GM23248 (cell line): ENCODE results near the gene GPS2. TPM values are rescaled to one million over a fixed set of nuclear protein-coding genes. Genes with fewer than 3 reads are reported as not detected.

Source experiments
- DNase-seq: peaks from one replicate; pipeline ENCODE4 v3.0.0-alpha.2; 2015
- H2AFZ ChIP-seq: fragments of 200-600 bp; sonication (generic); 2 replicates; pipeline ENCODE4 v1.6.1; 2016; ENCODE audit warnings: antibody characterized with exemption
- H3F3A ChIP-seq: fragments of 200-600 bp; sonication (generic); 2 replicates; pipeline ENCODE4 v1.6.1; 2016; ENCODE audit warnings: mild to moderate bottlenecking, antibody characterized with exemption, mixed run types; ENCODE audit not compliant: insufficient read depth
- H3K27ac ChIP-seq: fragments of 200-600 bp; sonication (generic); 2 replicates; pipeline ENCODE4 v1.5.1; 2016; ENCODE audit warnings: mild to moderate bottlenecking
- H3K27me3 ChIP-seq: fragments of 200-600 bp; sonication (generic); replicated peaks from 2 replicates; pipeline ENCODE4 v1.6.1; 2016; ENCODE audit warnings: mild to moderate bottlenecking; ENCODE audit not compliant: insufficient read depth
- H3K36me3 ChIP-seq: fragments of 200-600 bp; sonication (generic); 2 replicates; pipeline ENCODE4 v1.6.1; 2016; ENCODE audit warnings: low read depth, mild to moderate bottlenecking
- H3K4me1 ChIP-seq: fragments of 200-600 bp; sonication (generic); 2 replicates; pipeline ENCODE4 v1.6.1; 2016; ENCODE audit warnings: mild to moderate bottlenecking; ENCODE audit not compliant: insufficient read depth
- H3K4me2 ChIP-seq: fragments of 200-600 bp; sonication (generic); one replicate; pipeline ENCODE4 v1.6.1; 2016; ENCODE audit warnings: mild to moderate bottlenecking; ENCODE audit not compliant: unreplicated experiment
- H3K4me3 ChIP-seq: fragments of 200-600 bp; sonication (generic); 2 replicates; pipeline ENCODE4 v1.5.1; 2016; ENCODE audit warnings: mild to moderate bottlenecking
- H3K79me2 ChIP-seq: fragments of 200-600 bp; sonication (generic); 2 replicates; pipeline ENCODE4 v1.6.1; 2016; ENCODE audit warnings: mild to moderate bottlenecking; ENCODE audit not compliant: insufficient read depth
- H3K9ac ChIP-seq: fragments of 200-600 bp; sonication (generic); 2 replicates; pipeline ENCODE4 v1.6.1; 2016; ENCODE audit warnings: mild to moderate bottlenecking
- H3K9me2 ChIP-seq: fragments of 200-600 bp; sonication (generic); 2 replicates; pipeline ENCODE4 v1.6.1; 2016; ENCODE audit warnings: mixed run types, mild to moderate bottlenecking, moderate library complexity; ENCODE audit not compliant: insufficient read depth
- H3K9me3 ChIP-seq: fragments of 200-600 bp; sonication (generic); one replicate; pipeline ENCODE4 v1.6.1; 2017; ENCODE audit warnings: low read depth
- H4K20me1 ChIP-seq: fragments of 200-600 bp; sonication (generic); 2 replicates; pipeline ENCODE4 v1.6.0; 2016; ENCODE audit not compliant: insufficient read depth
- EZH2 ChIP-seq: fragments of 200-600 bp; sonication (generic); IDR thresholded peaks from 2 replicates; pipeline ENCODE4 v1.6.1; 2018; ENCODE audit warnings: antibody characterized with exemption, mild to moderate bottlenecking; ENCODE audit not compliant: insufficient read depth, poor library complexity, severe bottlenecking
- EZH2phosphoT487 ChIP-seq: fragments of 200-600 bp; sonication (generic); IDR thresholded peaks from 2 replicates; pipeline ENCODE4 v1.6.1; 2018; ENCODE audit warnings: antibody characterized with exemption, moderate library complexity, mild to moderate bottlenecking, low read depth; ENCODE audit not compliant: insufficient read depth
- WGBS, 2 experiments: methylation state at CpG; one replicate each; pipeline ENCODE4 v1.1.6; 2015 to 2017; ENCODE audit warnings: low lambda C conversion rate in 2 of 2, low coverage in 1 of 2; ENCODE audit errors: missing lambda C conversion rate in 2 of 2; 5-methylcytosine and 5-hydroxymethylcytosine counted together
- in situ Hi-C: fragments of 300-500 bp; cut with MboI; formaldehyde crosslinking; loops from 2 replicates; pipeline ENCODE4 v1.15.0; 2020
- polyA plus RNA-seq: library from polyadenylated mRNA; unstranded; fragments of >200 nt; fragmentation: Nextera tagmentation; extraction: Ambion mirVana; gene quantifications from 2 replicates; pipeline ENCODE4 v1.2.1, GENCODE V29; 2016
- total RNA-seq: library from RNA; depleted of rRNA; stranded (reverse); fragments of >200 nt; shearing (Covaris generic); gene quantifications from 2 replicates; pipeline ENCODE4 v1.2.3, GENCODE V29; 2014

Gene GPS2
- total and polyA plus RNA-seq, 2 experiments from 2014 or later: 50.1 to 53.8 TPM

DNA sequence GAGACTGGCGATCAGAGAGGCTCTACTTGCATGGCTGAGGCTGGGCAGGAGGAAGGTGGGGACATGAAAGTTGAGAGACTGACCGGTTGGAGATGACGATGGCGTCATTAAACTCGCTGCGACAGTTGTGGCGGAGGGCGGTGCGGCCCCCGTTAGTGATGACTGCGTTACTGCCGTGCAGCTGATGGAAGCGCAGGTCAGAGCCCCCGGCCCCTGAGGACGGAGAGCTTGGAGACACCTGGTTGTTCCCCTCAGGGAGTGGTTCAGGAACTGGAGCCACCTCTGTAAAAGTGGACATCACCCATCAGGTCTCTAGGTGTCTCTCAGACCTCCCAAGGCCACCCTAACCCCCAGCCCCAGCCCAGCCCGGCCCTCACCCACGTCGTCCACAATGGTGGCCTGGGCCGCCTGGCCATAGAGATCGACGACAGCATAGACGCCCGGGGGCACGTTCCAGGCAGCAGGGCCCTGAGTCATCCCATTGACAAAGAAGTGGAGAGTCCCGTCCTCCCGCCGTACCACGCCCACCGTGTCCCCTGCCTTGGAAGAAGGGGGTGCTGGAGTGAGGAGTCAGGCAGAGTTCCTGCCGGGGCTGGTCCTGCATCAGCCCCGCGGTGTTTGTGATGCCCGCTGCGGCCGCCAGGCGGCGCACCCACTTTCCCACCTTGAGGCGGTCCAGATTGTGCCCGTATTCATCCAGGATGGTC is 8.7 kb upstream of the GPS2 start:
- TF ChIP-seq EZH2phosphoT487 (no peak), EZH2 (no peak)
- in situ Hi-C loops: no loop called here
- H3K9me3 ChIP-seq: no peaks in the 10 kb centered on the region
- H2AFZ ChIP-seq: no peak overlapping the region
- H3K4me3 ChIP-seq: no peak overlapping the region
- no peak overlapping the region for H3K9ac ChIP-seq
- H3F3A ChIP-seq: no peaks in the 10 kb centered on the region
- no peaks in the 10 kb centered on the region for H3K9me2 ChIP-seq
- peaks cover 7% of the 10 kb centered on the region; the same call in 1 of the 2 replicates for H3K4me1 ChIP-seq
- WGBS, 2 experiments: 56 to 70% methylated on average over 31 to 36 of the region's 39 CpGs
- no peak overlapping the region for H3K4me2 ChIP-seq
- peaks cover 20% of the 10 kb centered on the region for H3K79me2 ChIP-seq
- no peak overlapping the region for H3K27ac ChIP-seq
- no peaks in the 10 kb centered on the region for H3K27me3 ChIP-seq
- H3K36me3 ChIP-seq: peaks cover 7% of the 10 kb centered on the region; the same call in 1 of the 2 replicates
- no peaks in the 10 kb centered on the region for H4K20me1 ChIP-seq
- DNase-seq: peak; percentile 62

DNA sequence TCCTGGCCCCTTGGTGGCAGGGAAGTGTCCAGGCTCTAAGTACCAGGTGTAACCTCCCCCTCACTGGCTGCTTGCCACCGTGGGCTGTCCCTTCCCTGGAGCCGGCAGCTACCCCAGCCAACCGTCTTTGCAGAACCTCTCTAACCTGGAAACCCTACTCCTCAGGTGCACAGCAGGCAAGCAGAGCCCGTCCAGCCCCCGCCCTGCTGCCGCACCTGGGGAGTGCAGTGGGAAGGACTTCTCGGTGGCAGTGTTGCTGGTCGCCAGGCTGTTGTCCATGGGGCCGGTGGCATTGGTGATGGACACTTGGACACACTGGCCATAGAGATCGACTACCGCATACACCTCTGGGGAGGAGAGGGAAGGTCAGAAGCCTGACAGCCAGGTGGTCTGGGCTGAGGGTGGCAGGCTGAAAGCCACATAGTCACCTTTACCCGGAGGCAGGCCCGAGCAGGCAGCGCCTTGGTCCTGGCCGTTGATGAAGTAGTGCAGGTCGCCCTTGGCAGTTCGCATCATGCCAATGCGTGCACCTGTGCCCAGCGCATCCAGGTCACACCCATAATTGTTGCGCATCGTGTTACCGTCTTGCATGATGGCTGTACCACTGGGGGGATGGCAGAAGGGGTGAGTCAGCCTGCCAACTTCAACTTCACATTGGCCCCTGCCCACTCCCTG is 7.5 kb upstream of the GPS2 start:
- Histone ChIP-seq H4K20me1 (no peaks in the 10 kb centered on the region), H3K9me3 (no peaks in the 10 kb centered on the region), H3K79me2 (peaks cover 8% of the 10 kb centered on the region), H3K9ac (no peak overlapping the region), H3K4me3 (no peak overlapping the region), H3K27me3 (no peaks in the 10 kb centered on the region), H3K36me3 (peaks cover 7% of the 10 kb centered on the region; the same call in 1 of the 2 replicates), H3F3A (no peaks in the 10 kb centered on the region), H3K4me1 (no peaks in the 10 kb centered on the region), H2AFZ (no peak overlapping the region), H3K27ac (no peak overlapping the region), H3K9me2 (no peaks in the 10 kb centered on the region), H3K4me2 (no peak overlapping the region)
- in situ Hi-C loops: no loop called here
- DNase-seq: no peak
- WGBS, 2 experiments: 91 to 93% methylated on average over 22 of the region's 22 CpGs
- TF ChIP-seq EZH2phosphoT487 (no peak), EZH2 (no peak)

- no peak overlapping the region for H3K9ac ChIP-seq
- WGBS, 2 experiments: 91 to 97% methylated on average over 14 to 15 of the region's 15 CpGs
- in situ Hi-C loops: no loop called here
Observed at GRCh38 chr17:7321466-7321865, 6.3 kb upstream of the GPS2 start.

GRCh38 chr17:7318121-7318860 is 3.1 kb upstream of the GPS2 start:
- peaks cover 15% of the 10 kb centered on the region for H3F3A ChIP-seq
- in situ Hi-C loops: no loop called here
- no peaks in the 10 kb centered on the region for H3K9me2 ChIP-seq
- no peak overlapping the region for H3K9ac ChIP-seq
- no peak overlapping the region for H2AFZ ChIP-seq
- WGBS, 2 experiments: 88 to 89% methylated on average over 12 to 13 of the region's 13 CpGs
- H3K4me2 ChIP-seq: no peak overlapping the region
- peaks cover 15% of the 10 kb centered on the region for H3K79me2 ChIP-seq
- H3K9me3 ChIP-seq: no peaks in the 10 kb centered on the region
- no peak for DNase-seq
- TF ChIP-seq EZH2 (no peak), EZH2phosphoT487 (no peak)
- H3K36me3 ChIP-seq: peaks cover 6% of the 10 kb centered on the region; the same call in 1 of the 2 replicates
- peaks cover 3% of the 10 kb centered on the region; the same call in 1 of the 2 replicates for H4K20me1 ChIP-seq
- H3K4me3 ChIP-seq: no peak overlapping the region
- peaks cover 13% of the 10 kb centered on the region for H3K4me1 ChIP-seq
- no peaks in the 10 kb centered on the region for H3K27me3 ChIP-seq
- H3K27ac ChIP-seq: no peak overlapping the region

More at GRCh38 chr17:7321466-7321865, 6.3 kb upstream of the GPS2 start:
- H3K4me3 ChIP-seq: no peak overlapping the region
- no peaks in the 10 kb centered on the region for H4K20me1 ChIP-seq
- H3F3A ChIP-seq: no peaks in the 10 kb centered on the region
- no peaks in the 10 kb centered on the region for H3K9me2 ChIP-seq
- no peak overlapping the region for H3K4me2 ChIP-seq
- no peaks in the 10 kb centered on the region for H3K9me3 ChIP-seq
- no peak overlapping the region for H3K27ac ChIP-seq
- H3K79me2 ChIP-seq: no peaks in the 10 kb centered on the region
- H3K36me3 ChIP-seq: peaks cover 7% of the 10 kb centered on the region; the same call in 1 of the 2 replicates
- no peaks in the 10 kb centered on the region for H3K27me3 ChIP-seq
- no peak overlapping the region for H2AFZ ChIP-seq
- TF ChIP-seq EZH2 (no peak), EZH2phosphoT487 (no peak)
- H3K4me1 ChIP-seq: no peaks in the 10 kb centered on the region
- no peak for DNase-seq
